Ecto neural progenitor cell (in vitro differentiated cells): ENCODE data around the gene SYCP2L.
"Not testable (repeated sequence)": the region's sequence is repeated elsewhere in the genome, so short reads cannot be mapped to it uniquely, and the experiment has no call there.

Experiments used
- DNase-seq: peaks from one replicate; pipeline ENCODE4 v3.0.0-alpha.2; 2018; ENCODE audit warnings: low spot score

Gene SYCP2L

GRCh38 chr6:10886691-10887502 lies at the start of gene SYCP2L:
Gene SYCP2L, plus strand, starts transcription at chr6:10887052. Its CDS starts 75 bp downstream, at chr6:10887127.
- DNase-seq, result peak; percentile 88

DNA sequence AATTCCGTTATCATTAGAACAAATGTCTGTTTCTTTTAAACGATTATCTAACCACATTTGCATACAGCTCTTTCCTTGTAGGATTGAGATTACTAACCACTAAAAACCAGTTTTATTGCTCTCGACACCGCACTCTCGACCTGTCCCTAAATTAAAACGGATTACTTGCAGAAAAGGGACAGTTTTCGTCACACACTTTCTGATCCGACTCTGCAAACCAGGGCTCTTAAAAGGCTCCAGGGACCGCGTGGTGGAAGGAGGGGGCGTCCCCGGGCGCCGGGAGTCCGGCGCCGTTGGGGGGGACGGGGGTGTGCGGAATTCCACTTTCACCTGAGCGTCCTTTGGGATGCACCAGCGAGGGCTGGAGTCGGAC lies 49.2 kb upstream of the SYCP2L start:
- DNase-seq, result no peak

DNA sequence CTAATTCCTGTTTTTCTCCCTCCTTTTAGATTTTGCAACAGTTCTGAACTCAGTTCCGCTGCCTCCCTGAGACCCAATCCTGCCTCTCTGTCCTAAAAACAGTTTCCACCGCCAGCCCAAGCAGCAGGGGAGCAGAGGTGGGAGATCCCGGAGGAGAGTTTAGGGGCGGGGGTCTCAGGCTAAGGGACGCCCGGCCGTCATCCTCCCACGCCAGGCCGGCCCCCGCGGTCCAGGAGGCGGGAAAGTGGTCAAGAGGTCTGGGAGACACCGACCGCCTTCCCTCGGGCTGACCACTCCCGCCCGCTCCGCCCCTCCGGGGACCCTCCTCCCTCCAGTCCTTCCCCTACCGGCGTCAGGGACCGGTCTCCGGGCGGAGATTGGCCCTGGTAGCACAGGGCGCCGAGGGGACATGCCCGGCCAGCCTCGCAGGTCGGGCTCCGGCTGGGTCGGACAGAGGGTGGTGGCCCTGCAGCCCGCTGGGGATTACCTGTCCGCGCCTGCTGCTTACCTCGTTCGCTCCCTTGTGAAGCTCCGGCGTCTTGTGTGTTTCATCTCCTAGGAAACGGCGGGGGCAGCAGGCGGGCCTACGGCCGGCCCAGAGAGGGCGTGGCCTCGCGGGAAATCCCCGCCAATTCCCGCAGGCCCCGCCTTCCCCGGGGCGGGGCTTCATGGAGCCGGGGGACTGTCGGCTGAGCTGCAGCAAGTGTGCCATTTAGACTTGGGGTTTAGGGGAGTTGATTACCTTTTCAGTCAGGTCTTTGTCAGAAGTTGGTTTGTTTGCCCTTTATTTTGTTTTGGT lies 48.7 kb upstream of the SYCP2L start, which contains the start of gene MAK:
MAK (minus strand) TSS at position 545 of the 799 bp plus-strand sequence. CDS start 7,891 bp downstream, outside the sequence.
- peak; percentile 95 for DNase-seq

DNA sequence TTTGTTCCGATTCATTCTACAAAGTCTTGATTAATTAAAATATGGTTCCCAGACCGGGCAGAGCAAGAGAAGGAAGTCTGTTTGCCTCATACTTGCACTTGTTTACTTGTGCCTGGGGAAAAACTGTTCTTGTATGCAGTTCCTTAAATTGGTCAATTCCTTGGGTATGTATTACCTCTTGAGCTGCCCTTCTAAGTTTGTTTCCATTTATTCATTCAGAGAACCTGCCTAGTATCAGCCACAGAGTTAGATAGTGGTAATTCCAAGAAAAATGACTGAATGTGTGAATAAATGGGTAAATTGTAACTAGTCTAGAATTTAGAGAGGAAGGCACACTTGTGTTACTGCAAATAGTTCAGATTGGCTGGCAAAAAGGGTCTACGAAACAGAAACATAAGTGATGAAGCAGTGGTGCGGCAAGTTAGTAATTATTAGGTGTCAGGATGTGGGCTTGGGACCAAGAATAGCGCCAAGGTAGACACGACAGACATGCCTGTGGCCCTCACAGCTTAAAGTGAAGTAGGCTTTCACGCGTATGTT lies 48.0 kb upstream of the SYCP2L start:
- DNase-seq, result no peak

- DNase-seq, result no peak
These were observed 43.3 kb upstream of the SYCP2L start for GRCh38 chr6:10843554-10843953.

DNA sequence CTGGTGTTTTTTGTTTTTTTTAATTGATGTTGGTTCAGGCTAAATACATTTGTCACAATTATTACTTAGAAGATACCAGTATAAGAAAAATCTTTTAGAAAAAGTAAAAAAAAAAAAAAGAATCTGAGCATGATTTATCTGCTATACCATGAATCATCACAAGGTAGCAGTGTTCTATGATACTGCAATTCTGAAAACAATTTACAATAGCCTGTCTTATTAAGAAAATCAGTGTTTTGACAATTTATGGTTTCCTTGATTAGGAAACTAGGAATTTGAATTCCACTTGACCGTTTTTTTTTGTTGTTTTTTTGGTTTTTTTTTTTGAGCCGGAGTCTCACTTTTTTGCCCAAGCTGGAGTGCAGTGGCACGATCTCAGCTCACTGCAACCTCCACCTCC lies 39.2 kb upstream of the SYCP2L start:
- no peak for DNase-seq

- no peak for DNase-seq
These were observed 37.0 kb upstream of the SYCP2L start for GRCh38 chr6:10849901-10850300.

DNA sequence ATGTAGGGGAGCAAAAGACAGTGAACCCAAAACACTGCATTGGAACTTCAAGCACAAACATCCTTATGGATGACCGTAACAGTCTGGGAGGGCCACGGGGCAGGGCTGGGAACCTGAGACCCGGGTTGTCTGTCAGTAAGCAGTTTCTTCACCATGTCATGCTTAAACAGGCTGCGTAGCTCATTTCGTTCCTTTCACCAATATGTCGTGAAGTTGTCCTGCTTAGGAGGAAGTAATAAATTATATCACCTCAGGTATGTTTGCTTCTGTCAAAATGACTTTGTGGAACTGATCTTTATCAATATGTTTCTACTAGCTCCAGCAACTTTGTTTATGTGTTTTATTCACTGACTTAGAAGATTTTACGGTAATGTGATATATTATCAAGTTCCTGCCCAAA lies 36.1 kb upstream of the SYCP2L start:
- no peak for DNase-seq

- no peak for DNase-seq
These were observed 34.4 kb upstream of the SYCP2L start for GRCh38 chr6:10852361-10852960.

DNA sequence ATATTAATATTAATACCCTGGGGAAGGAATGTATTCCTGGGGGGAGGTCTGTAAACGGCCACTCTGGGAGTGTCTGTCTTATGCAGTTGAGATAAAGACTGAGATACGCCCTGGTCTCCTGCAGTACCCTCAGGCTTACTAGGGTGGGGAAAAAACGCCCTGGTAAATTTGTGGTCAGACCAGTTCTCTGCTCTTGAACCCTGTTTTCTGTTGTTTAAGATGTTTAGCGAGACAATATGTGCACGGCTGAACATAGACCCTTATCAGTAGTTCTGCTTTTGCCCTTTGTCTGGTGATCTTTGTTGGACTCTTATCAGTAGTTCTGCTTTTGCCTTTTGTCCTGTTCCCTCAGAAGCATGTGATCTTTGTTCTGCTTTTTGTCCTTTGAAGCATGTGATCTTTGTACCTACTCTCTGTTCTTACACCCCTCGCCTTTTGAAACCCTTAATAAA lies 33.0 kb upstream of the SYCP2L start:
- not testable (repeated sequence) for DNase-seq

DNA sequence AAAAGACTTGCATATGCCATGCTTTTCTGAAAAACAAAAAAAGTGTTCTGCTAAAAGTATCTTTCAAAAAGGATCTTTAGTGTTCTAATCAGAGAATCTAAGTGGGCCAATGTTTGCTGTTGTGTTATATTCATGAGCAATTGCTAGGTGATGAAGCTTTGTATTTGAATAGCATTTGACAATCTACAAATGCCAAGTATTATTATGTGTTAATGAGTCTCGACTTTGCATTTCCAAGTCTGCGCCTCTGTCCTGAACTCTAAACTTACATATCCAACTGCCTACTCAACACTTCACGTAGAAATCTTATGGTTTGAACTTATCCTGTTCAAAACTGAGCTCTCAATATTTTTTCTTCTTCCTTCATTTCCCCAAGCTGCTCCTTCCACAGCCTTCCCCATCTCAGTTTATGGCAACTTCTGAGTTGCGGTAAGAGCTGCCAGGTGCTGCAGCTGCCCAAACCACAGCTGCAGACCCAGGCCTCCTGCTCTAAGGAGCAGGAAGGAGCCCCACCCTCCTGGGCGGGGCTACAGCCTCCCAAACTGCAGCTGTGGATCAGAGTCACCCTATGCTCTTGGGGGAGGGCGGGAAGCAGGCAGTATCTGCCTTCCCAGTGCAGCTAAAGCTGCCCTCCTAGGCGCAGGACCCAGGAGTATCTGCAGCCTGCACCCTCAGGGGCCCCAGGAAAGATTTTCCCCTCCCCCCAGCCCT lies 31.8 kb upstream of the SYCP2L start:
- DNase-seq, result no peak

- DNase-seq, result no peak
These were observed 29.6 kb upstream of the SYCP2L start for GRCh38 chr6:10857259-10857658.

GRCh38 chr6:10861086-10861485 lies 25.8 kb upstream of the SYCP2L start:
- DNase-seq, result no peak

DNA sequence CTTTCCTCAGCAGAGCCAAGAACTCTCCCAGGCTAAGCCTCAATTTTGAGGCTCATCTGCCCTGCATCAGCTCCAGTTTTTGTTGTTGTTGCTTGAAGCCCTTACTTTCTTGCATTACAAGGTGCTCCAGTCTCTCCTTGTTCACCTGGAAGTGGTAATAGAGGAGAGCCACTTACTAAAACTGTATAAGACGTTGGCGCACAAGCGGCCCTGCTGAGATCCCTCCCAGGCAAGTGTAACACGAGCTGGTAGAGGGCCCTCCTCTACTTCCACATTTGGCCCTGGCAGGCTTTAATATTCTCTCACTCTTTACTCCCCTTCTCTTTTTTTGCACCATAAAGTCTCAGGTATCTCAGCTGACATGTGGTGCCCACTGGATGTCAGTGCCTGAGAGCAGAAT lies 24.5 kb upstream of the SYCP2L start:
- no peak for DNase-seq

DNA sequence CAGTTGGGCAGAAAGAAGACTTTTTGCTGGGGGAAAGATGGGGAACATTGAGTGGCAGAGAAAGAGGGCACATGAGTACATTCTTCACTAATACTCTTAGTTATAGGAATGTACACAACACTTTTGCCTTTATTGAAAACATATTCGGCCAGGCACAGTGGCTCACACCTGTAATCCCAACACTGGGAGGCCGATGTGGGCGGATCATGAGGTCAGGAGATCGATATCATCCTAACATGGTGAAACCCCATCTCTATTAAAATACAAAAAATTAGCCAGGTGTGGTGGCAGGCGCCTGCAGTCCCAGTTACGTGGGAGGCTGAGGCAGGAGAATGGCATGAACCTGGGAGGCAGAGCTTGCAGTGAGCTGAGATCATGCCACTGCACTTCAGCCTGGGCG lies 23.8 kb upstream of the SYCP2L start:
- not testable (repeated sequence) for DNase-seq

- DNase-seq, result not testable (repeated sequence)
These were observed 20.1 kb upstream of the SYCP2L start for GRCh38 chr6:10866709-10867108.

DNA sequence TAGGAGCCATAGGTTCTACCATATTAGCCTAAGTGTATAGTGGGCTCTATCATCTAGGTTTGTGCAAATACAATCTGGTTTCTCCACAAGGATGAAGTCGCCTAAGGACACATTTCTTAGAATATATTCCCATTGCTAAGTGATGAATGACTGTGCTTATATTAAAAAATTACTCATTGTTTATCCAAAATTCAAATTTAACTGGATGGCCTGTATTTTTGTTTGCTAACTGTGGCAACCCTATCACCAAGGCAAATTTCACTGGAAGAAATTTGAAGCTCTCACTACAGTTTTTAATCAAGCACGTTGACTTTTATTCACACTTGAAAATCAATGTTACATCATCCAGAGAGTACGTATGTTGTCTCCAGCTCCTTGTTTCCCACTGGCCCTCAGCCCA lies 18.9 kb upstream of the SYCP2L start:
- DNase-seq, result no peak

GRCh38 chr6:10873374-10873773 lies 13.5 kb upstream of the SYCP2L start:
- DNase-seq, result no peak

DNA sequence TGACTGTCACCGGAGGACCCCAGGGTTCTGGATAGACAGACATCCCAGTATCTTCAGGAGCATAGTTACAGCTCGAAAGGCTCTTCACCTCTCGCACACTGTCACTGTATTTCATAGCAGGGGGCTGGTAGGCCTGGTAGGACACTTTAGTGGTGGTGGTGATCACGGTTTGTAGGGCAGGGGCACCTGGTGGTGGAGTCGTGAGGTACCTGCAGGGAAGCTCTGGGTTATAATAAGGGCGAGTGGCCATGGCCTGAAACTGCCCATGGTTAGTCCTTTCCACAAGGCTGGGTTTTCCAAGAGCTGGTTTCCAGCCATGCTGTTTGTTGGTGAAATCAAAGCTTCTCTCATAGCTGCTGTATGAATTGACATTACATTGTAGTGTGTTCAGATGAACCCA lies 12.6 kb upstream of the SYCP2L start:
- no peak for DNase-seq

- DNase-seq, result no peak
These were observed 11.8 kb upstream of the SYCP2L start for GRCh38 chr6:10875026-10875425.

GRCh38 chr6:10877012-10877411 lies 9.8 kb upstream of the SYCP2L start:
- no peak for DNase-seq

- no peak for DNase-seq
These were observed 9.0 kb upstream of the SYCP2L start for GRCh38 chr6:10877871-10878270.
